ENCODE data around the gene ARHGEF7.

GRCh38 chr13:111313911-111314425 lies 198.9 kb downstream of the ARHGEF7 start:
- TF ChIP-seq CTCF (IDR thresholded peaks at IDR 0.05 in 2 of 3, conservative IDR thresholded peaks at IDR 0.05 in 1 of 3; ENCODE audit: borderline replicate concordance in 1 of 3, insufficient read depth in 1 of 3, low read depth in 2 of 3, low read length in 2 of 3) = no peak
- TF ChIP-seq POLR2AphosphoS5 (IDR thresholded peaks at IDR 0.05; ENCODE audit: low read depth, low read length) = no peak
- no peak for TF ChIP-seq SRF (IDR thresholded peaks at IDR 0.05; ENCODE audit: low read depth)
- no peak for TF ChIP-seq YY1 (IDR thresholded peaks at IDR 0.05; ENCODE audit: extremely low read depth, insufficient replicate concordance, low read depth, low read length)
- TF ChIP-seq EZH2 (IDR thresholded peaks at IDR 0.05) = no peak
- no peak for TF ChIP-seq EZH2phosphoT487 (IDR thresholded peaks at IDR 0.05; ENCODE audit: borderline replicate concordance)
- no peak for TF ChIP-seq SP1 (IDR thresholded peaks at IDR 0.05; ENCODE audit: low read depth)
- TF ChIP-seq, protein P1, sequence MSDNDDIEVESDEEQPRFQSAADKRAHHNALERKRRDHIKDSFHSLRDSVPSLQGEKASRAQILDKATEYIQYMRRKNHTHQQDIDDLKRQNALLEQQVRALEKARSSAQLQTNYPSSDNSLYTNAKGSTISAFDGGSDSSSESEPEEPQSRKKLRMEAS (IDR thresholded peaks at IDR 0.05) = no peak
- no peak for TF ChIP-seq POLR2A (IDR thresholded peaks at IDR 0.05; ENCODE audit: borderline replicate concordance, extremely low read depth, insufficient read depth, insufficient read length)
- no peak for TF ChIP-seq RAD21 (IDR thresholded peaks at IDR 0.05; ENCODE audit: low read depth)
- no peak for TF ChIP-seq JUND (IDR thresholded peaks at IDR 0.05)
